ENCODE measurements around the gene LMAN1L.

Gene LMAN1L

GRCh38 chr15:74768099-74768770, 44.4 kb upstream of the LMAN1L start:
- Histone ChIP-seq H3K27me3 (ENCODE audit: insufficient read depth, low read length, poor library complexity) (no peaks in the 10 kb centered on the region), H3K9ac (ENCODE audit: low read depth, low read length) (no peak overlapping the region), H3K36me3 (ENCODE audit: insufficient read depth, low read length) (no peaks in the 10 kb centered on the region), H2AFZ (ENCODE audit: low read depth, low read length) (no peak overlapping the region), H3K27ac (ENCODE audit: low read length) (no peak overlapping the region), H3K4me1 (ENCODE audit: insufficient read depth, low read length) (peaks cover 14% of the 10 kb centered on the region), H3K79me2 (ENCODE audit: insufficient read depth, low read length) (no peaks in the 10 kb centered on the region), H3K4me3 (ENCODE audit: low read depth in 1 of 2, low read length in 2 of 2) (no peak overlapping the region), H4K20me1 (ENCODE audit: insufficient read depth, low read length) (no peaks in the 10 kb centered on the region), H3K9me3 (ENCODE audit: insufficient read depth, low read length, severe bottlenecking) (no peaks in the 10 kb centered on the region), H3K4me2 (ENCODE audit: insufficient read depth, low read length) (peak overlapping the region; percentile 34; the same call in 1 of the 2 replicates)
- TF ChIP-seq EZH2 (IDR thresholded peaks at IDR 0.05; ENCODE audit: borderline replicate concordance, low read depth, low read length, severe bottlenecking): no peak
- TF ChIP-seq, protein P1, sequence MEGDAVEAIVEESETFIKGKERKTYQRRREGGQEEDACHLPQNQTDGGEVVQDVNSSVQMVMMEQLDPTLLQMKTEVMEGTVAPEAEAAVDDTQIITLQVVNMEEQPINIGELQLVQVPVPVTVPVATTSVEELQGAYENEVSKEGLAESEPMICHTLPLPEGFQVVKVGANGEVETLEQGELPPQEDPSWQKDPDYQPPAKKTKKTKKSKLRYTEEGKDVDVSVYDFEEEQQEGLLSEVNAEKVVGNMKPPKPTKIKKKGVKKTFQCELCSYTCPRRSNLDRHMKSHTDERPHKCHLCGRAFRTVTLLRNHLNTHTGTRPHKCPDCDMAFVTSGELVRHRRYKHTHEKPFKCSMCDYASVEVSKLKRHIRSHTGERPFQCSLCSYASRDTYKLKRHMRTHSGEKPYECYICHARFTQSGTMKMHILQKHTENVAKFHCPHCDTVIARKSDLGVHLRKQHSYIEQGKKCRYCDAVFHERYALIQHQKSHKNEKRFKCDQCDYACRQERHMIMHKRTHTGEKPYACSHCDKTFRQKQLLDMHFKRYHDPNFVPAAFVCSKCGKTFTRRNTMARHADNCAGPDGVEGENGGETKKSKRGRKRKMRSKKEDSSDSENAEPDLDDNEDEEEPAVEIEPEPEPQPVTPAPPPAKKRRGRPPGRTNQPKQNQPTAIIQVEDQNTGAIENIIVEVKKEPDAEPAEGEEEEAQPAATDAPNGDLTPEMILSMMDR (IDR thresholded peaks at IDR 0.05; ENCODE audit: borderline replicate concordance, extremely low read depth, low read length, poor library complexity, severe bottlenecking): no peak
- ATAC-seq (ENCODE audit: insufficient read depth, low read depth): no peak
- no peak for DNase-seq

DNA sequence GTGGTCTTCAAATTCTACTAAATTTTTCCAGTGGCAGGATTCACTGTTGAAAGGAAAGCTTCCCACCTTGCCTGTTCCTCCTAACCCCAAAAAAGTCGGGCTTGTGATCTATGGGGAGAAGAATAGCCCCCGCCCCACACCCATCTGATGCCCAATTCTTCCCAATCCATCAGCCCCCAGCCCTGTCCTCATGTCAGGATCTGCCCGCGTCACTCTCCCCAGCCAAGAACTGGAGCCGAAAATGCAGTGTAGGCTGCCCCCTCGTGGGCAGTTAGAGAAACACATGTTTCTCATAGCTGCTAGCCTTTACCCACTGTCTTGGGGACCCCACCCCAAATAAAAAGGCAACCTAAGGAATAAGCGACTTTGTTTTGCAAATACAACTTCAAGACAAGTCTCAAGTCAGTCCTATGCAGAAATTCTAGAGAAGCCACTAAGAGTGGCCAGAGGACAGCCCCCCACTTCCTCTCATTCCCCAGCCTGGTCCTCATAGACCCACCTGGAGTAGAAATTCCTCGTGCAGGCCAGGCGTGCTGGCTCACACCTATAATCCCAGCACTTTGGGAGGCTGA, 43.8 kb upstream of the LMAN1L start:
- no peak overlapping the region for H2AFZ ChIP-seq (ENCODE audit: low read depth, low read length)
- no peak overlapping the region for H3K4me3 ChIP-seq (ENCODE audit: low read depth in 1 of 2, low read length in 2 of 2)
- H3K4me1 ChIP-seq (ENCODE audit: insufficient read depth, low read length): peaks cover 14% of the 10 kb centered on the region
- H3K36me3 ChIP-seq (ENCODE audit: insufficient read depth, low read length): no peaks in the 10 kb centered on the region
- H3K9ac ChIP-seq (ENCODE audit: low read depth, low read length): no peak overlapping the region
- H3K4me2 ChIP-seq (ENCODE audit: insufficient read depth, low read length): peak overlapping the region; percentile 34; the same call in 1 of the 2 replicates
- peak; percentile 65 for ATAC-seq (ENCODE audit: insufficient read depth, low read depth)
- no peaks in the 10 kb centered on the region for H3K79me2 ChIP-seq (ENCODE audit: insufficient read depth, low read length)
- no peaks in the 10 kb centered on the region for H4K20me1 ChIP-seq (ENCODE audit: insufficient read depth, low read length)
- TF ChIP-seq EZH2 (IDR thresholded peaks at IDR 0.05; ENCODE audit: borderline replicate concordance, low read depth, low read length, severe bottlenecking): no peak
- TF ChIP-seq, protein P1 (IDR thresholded peaks at IDR 0.05; ENCODE audit: borderline replicate concordance, extremely low read depth, low read length, poor library complexity, severe bottlenecking): peak; percentile 83
- no peaks in the 10 kb centered on the region for H3K27me3 ChIP-seq (ENCODE audit: insufficient read depth, low read length, poor library complexity)
- no peaks in the 10 kb centered on the region for H3K9me3 ChIP-seq (ENCODE audit: insufficient read depth, low read length, severe bottlenecking)
- peak; percentile 67 for DNase-seq
- H3K27ac ChIP-seq (ENCODE audit: low read length): no peak overlapping the region

GRCh38 chr15:74769463-74770025, 43.1 kb upstream of the LMAN1L start:
- peaks cover 14% of the 10 kb centered on the region for H3K4me1 ChIP-seq (ENCODE audit: insufficient read depth, low read length)
- TF ChIP-seq EZH2 (IDR thresholded peaks at IDR 0.05; ENCODE audit: borderline replicate concordance, low read depth, low read length, severe bottlenecking): no peak
- TF ChIP-seq, protein P1 (IDR thresholded peaks at IDR 0.05; ENCODE audit: borderline replicate concordance, extremely low read depth, low read length, poor library complexity, severe bottlenecking): no peak
- DNase-seq: no peak
- H3K36me3 ChIP-seq (ENCODE audit: insufficient read depth, low read length): no peaks in the 10 kb centered on the region
- H3K4me3 ChIP-seq (ENCODE audit: low read depth in 1 of 2, low read length in 2 of 2): no peak overlapping the region
- no peaks in the 10 kb centered on the region for H3K27me3 ChIP-seq (ENCODE audit: insufficient read depth, low read length, poor library complexity)
- H3K9ac ChIP-seq (ENCODE audit: low read depth, low read length): no peak overlapping the region
- H3K9me3 ChIP-seq (ENCODE audit: insufficient read depth, low read length, severe bottlenecking): no peaks in the 10 kb centered on the region
- ATAC-seq (ENCODE audit: insufficient read depth, low read depth): no peak
- no peaks in the 10 kb centered on the region for H4K20me1 ChIP-seq (ENCODE audit: insufficient read depth, low read length)
- no peaks in the 10 kb centered on the region for H3K79me2 ChIP-seq (ENCODE audit: insufficient read depth, low read length)
- no peak overlapping the region for H3K4me2 ChIP-seq (ENCODE audit: insufficient read depth, low read length)
- H3K27ac ChIP-seq (ENCODE audit: low read length): no peak overlapping the region
- no peak overlapping the region for H2AFZ ChIP-seq (ENCODE audit: low read depth, low read length)
